ENCODE results near the gene OLFML1.

The OLFML1 gene

DNA sequence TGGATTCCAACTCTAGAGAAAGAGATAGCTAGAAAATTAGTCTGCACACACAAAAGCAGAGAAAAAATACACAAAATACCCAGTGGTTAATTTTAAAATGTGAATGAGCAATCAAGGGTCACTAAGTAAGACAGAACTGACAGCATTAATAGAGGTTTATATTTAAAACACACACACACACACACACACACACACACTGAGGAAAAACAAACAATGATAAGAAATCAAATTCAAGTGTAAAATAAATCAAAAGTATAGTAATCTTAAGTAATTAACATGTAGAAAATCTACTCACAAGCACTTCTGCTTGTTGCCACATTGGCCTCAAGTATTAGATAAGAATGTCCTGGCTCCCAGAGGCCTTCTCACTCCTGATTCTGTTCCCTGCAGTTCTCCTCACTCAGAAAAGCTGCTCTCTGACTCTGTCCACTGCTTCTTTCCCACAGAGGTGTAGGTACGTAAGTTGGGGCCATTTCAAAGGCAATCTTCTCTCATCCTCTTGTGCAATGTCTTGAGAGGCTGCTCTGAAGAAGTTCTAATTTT is 33.3 kb upstream of the OLFML1 start:
- TF ChIP-seq, protein P1, sequence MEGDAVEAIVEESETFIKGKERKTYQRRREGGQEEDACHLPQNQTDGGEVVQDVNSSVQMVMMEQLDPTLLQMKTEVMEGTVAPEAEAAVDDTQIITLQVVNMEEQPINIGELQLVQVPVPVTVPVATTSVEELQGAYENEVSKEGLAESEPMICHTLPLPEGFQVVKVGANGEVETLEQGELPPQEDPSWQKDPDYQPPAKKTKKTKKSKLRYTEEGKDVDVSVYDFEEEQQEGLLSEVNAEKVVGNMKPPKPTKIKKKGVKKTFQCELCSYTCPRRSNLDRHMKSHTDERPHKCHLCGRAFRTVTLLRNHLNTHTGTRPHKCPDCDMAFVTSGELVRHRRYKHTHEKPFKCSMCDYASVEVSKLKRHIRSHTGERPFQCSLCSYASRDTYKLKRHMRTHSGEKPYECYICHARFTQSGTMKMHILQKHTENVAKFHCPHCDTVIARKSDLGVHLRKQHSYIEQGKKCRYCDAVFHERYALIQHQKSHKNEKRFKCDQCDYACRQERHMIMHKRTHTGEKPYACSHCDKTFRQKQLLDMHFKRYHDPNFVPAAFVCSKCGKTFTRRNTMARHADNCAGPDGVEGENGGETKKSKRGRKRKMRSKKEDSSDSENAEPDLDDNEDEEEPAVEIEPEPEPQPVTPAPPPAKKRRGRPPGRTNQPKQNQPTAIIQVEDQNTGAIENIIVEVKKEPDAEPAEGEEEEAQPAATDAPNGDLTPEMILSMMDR (conservative IDR thresholded peaks at IDR 0.05) = no peak
- no peak overlapping the region for H3K27ac ChIP-seq

DNA sequence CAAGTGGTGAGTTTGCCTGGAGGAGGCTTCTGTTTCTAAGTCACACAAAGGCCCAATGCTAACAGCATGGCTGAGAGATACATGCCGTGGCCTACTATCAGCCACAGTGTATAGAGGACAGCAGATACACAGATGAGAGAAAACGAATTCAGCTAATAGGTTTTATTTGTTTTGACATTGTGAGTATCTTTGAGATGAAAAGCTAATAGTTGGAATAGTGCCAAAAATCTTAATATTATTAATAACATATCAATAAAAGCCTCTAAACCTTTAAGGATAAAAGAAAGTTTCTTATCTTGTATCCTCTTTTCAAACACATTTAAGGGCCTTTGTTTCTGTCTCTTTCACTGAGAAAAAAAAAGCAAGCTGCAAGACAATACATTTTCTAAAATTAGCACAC is 30.5 kb upstream of the OLFML1 start:
- H3K27ac ChIP-seq = no peak overlapping the region
- TF ChIP-seq, protein P1 (conservative IDR thresholded peaks at IDR 0.05) = no peak

DNA sequence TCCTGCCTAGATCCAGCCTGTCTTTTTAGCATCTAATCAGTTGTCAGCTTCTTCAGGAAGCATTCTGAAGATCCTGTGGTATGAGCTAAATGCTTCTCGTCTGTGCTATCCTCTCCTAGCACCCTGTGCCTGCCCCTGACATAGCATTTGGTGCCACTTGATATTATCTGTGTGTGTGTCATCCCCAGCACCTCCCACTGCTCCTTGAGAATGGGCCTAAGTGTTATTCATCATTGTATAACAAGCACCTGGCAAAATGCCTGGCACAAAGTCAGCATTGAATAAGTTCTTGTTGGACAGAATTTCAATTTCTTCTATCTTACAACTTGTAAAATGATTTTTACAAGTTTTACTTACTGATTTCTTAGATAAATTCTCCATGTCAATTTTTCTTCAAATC is 28.1 kb upstream of the OLFML1 start:
- H3K27ac ChIP-seq = no peak overlapping the region
- TF ChIP-seq, protein P1 (conservative IDR thresholded peaks at IDR 0.05) = no peak

DNA sequence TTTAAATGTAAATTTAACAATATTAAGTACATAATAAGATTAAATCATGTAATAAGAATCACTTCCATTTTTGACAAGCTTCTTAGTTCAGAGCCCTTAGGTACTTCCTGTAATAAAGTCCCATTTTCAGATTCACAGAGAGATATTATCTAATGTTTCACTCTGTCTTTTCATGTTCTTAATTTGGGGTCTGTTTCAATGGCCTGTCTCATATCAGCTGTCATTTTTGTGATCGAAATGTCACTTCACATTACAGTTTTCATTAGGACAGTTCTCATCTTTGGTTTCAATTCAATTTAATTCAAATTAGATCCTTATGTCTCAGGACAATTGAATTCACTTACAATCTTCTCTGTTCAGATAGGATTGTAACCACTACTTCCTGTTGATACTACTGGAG is 22.6 kb upstream of the OLFML1 start:
- H3K27ac ChIP-seq = no peak overlapping the region
- TF ChIP-seq, protein P1 (conservative IDR thresholded peaks at IDR 0.05) = no peak

DNA sequence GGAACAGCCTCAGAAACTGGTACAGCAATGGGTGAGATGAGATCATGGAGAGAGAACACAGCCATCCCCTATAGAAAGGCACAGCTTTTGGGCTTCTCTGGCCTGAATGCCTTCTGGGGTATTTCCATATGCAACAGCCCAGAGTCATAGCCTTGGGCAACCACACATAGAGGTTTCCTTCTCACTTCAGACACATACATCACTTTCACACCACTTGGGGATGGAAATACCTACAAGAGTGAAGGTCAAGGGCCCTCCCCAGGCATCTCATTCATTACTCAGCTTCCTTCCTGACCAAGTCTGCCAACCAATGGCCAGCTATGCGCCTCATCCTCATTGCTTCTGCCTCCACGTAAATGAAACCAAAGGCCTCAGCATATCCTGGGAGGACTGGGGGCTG is 17.7 kb upstream of the OLFML1 start:
- TF ChIP-seq, protein P1 (conservative IDR thresholded peaks at IDR 0.05) = no peak

DNA sequence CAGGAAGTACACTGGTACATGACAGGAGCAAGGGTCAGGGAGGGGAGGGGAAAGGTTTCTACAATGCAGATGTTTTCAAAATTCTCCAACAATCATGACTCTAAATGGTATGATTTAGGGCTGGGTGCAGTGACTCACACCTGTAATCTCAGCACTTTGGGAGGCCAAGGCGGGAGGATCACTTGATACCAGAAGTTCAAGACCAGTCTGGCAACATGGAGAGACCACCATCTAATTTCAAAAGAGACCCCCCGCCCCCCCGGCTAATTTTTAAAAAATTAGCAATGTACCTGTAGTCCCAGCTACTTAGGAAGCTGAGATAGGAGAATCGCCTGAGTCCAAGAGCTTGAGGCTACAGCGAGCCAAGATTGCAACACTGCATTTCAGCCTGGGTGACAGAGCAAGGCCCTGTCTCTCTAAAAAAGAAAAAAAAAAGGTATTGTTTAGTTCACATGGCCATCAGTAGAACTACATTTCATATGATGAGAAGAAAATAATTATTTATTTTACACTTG is 15.9 kb upstream of the OLFML1 start:
- TF ChIP-seq, protein P1 (conservative IDR thresholded peaks at IDR 0.05) = no peak
- no peak overlapping the region for H3K27ac ChIP-seq

More for the DNA sequence above, 17.7 kb upstream of the OLFML1 start:
- H3K27ac ChIP-seq = no peak overlapping the region

DNA sequence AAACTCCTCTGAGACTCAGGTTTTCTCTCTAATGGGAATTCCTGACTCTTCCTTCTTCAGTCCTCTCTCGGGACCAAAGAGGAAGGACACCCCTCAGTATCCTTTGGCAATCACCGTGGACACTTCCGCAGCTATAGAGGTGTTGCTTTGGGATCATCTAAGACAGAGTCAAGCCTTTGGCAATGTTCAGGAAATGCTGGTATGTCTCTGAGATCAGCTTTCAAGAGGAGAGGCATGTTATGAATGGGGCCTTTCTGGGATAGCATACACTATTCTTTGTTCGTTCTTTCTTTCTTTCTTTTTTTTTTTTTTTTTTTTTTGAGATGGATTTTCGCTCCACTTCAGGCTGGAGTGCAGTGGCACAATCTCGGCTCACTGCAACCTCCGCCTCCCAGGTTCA is 14.2 kb upstream of the OLFML1 start:
- TF ChIP-seq, protein P1 (conservative IDR thresholded peaks at IDR 0.05) = no peak
- no peak overlapping the region for H3K27ac ChIP-seq
